HG03457 (cell line): Measurements from ENCODE around the gene SRP9.
"Not testable (repeated sequence)": the region's sequence is repeated elsewhere in the genome, so short reads cannot be mapped to it uniquely, and the experiment has no call there.

ENCODE experiments used
- ATAC-seq: cut with Tn5 transposase; IDR thresholded peaks from one replicate; pipeline ENCODE4 v1.9.1; 2021; ENCODE audit warnings: moderate number of reproducible peaks; ENCODE audit not compliant: unreplicated experiment

The SRP9 gene

GRCh38 chr1:225835856-225836255, 58.2 kb downstream of the SRP9 start:
- ATAC-seq: no peak

- ATAC-seq: not testable (repeated sequence)
Observed at GRCh38 chr1:225836296-225836695, 58.7 kb downstream of the SRP9 start.

DNA sequence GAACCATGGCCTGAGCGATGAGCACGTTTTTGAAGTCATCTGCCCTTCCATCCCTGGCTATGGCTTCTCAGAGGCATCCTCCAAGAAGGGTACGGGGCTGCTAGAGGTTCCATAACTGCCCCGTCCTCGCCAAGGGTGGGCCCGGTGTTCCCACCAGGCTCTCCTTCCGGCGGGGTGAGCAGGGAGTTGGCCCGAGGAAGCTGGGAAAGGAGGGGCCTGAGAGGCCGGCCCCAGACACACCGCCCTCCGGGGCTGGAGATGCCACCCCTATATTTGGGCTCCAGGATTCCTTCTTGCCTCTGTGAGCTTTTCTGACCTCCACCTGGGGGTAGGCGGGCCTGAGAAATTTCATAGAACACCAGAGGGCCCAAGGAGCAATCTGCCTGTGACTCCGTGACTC, 61.2 kb downstream of the SRP9 start:
- no peak for ATAC-seq
